Activated T-cell treated with anti-CD3 and anti-CD28 coated beads, Interleukin-2, amount 50 U/mL, for 72 hours (primary cell): Measurements from ENCODE around the gene KPNA6. TPM values are rescaled to one million over a fixed set of nuclear protein-coding genes. Genes with fewer than 3 reads are reported as not detected.
"Not testable (repeated sequence)": the region's sequence is repeated elsewhere in the genome, so short reads cannot be mapped to it uniquely, and the experiment has no call there.

ENCODE experiments used
- ATAC-seq, 2 donors: fragments of 150-1000 bp; cut with Tn5 transposase; replicated peaks in 1 of 2; 2 replicates each; pipeline ENCODE4 v1.10.0; 2021; ENCODE audit warnings: moderate library complexity in 2 of 2, mild to moderate bottlenecking in 1 of 2
- DNase-seq, 2 donors: peaks; one replicate each; pipeline ENCODE4 v3.0.0; 2021 to 2022; ENCODE audit warnings: mixed read lengths in 1 of 2
- H3K27ac Mint-ChIP-seq: one replicate; pipeline ENCODE4 v1.8.0; 2022; ENCODE audit warnings: mild to moderate bottlenecking, moderate library complexity, mixed read lengths
- H3K27me3 Mint-ChIP-seq: one replicate; pipeline ENCODE4 v1.8.0; 2022; ENCODE audit warnings: low read depth, mixed read lengths
- H3K36me3 Mint-ChIP-seq, 2 donors: one replicate each; pipeline ENCODE4 v1.8.0; 2022; ENCODE audit warnings: mixed read lengths in 2 of 2, mild to moderate bottlenecking in 1 of 2; ENCODE audit not compliant: insufficient read depth in 2 of 2
- H3K4me1 Mint-ChIP-seq: one replicate; pipeline ENCODE4 v1.8.0; 2022; ENCODE audit warnings: low read depth, mixed read lengths
- H3K4me3 Mint-ChIP-seq, 2 donors: one replicate each; pipeline ENCODE4 v1.8.0; 2022; ENCODE audit warnings: mild to moderate bottlenecking in 2 of 2, mixed read lengths in 2 of 2, moderate library complexity in 2 of 2
- H3K9me3 Mint-ChIP-seq, 2 donors: one replicate each; pipeline ENCODE4 v1.8.0; 2022; ENCODE audit warnings: mixed read lengths in 2 of 2
- total RNA-seq, 2 donors: library from RNA; stranded (reverse); gene quantifications; one replicate each; pipeline ENCODE4 v1.2.3, GENCODE V29; 2022

KPNA6 gene
- total RNA-seq, 2 donors from 2014 or later = 63.3 to 65.8 TPM

DNA sequence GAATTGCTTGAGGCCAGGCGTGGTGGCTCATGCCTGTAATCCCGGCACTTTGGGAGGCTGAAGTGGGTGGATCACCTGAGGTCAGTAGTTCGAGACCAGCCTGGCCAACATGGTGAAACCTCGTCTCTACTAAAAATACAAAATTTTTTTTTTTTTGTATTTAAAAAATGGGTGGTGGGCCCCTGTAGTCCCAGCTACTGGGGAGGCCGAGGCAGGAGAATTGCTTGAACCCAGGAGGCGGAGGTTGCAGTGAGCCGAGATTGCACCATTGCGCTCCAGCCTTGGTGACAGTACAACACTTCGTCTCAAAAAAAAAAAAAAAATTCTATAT is 26.1 kb downstream of the KPNA6 start:
- not testable (repeated sequence) for ATAC-seq, H3K27ac Mint-ChIP-seq
- H3K36me3 Mint-ChIP-seq = peaks cover 0 to 17% of the 10 kb centered on the region in 2 donors

DNA sequence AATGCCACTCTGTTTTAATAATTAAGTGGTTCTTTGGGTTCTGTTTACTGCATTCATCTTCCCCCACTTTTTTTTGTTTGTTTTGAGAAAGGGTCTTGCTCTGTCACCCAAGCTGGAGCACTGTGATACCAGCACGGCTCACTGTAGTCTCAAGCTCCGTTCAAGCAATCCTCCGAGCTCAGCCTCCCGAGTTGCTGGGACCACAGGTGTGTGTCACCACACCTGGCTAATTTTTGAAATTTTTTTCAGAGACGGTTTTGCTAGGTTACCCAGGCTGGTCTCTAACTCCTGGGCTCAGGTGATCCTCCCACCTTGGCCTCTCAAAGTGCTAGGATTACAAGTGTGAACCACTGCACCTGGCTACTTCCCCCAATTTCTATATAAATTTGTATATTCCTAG is 29.3 kb downstream of the KPNA6 start:
- Mint-ChIP-seq H3K27ac (peak overlapping the region; percentile 86), H3K27me3 (no peaks in the 10 kb centered on the region), H3K9me3 (no peaks in the 10 kb centered on the region), H3K36me3 (peaks cover 0 to 9% of the 10 kb centered on the region in 2 donors), H3K4me3 (no peak overlapping the region), H3K4me1 (peaks cover 35% of the 10 kb centered on the region)
- ATAC-seq (no peak), DNase-seq (no peak)

More for the DNA sequence above, 26.1 kb downstream of the KPNA6 start:
- H3K4me3 Mint-ChIP-seq, H3K27me3 Mint-ChIP-seq, DNase-seq, H3K9me3 Mint-ChIP-seq: not testable (repeated sequence)
- H3K4me1 Mint-ChIP-seq = peaks cover 19% of the 10 kb centered on the region

DNA sequence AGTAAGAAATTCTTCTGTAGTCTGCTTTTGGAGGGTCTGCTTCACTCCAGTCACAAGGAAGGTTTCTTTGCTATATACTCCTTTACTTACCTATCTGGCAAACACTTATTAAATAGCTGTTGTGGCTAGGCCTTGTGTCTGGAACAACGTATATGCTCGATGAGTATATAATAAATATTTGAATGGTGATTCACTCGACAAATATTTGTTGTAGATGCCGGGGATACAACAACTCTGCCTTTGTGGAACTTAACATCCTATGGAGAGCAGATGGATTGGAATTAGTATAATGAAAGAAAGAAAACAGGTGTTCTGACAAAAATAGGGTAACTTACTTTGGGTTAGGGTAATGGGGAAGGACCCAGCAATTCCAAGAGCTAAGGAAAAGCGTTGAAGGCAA is 31.1 kb downstream of the KPNA6 start:
- no peaks in the 10 kb centered on the region for H3K9me3 Mint-ChIP-seq
- no peaks in the 10 kb centered on the region for H3K27me3 Mint-ChIP-seq
- peaks cover 47% of the 10 kb centered on the region for H3K4me1 Mint-ChIP-seq
- ATAC-seq (no peak), DNase-seq (no peak)
- peak overlapping the region; percentile 11 for H3K27ac Mint-ChIP-seq
- H3K36me3 Mint-ChIP-seq = peaks cover 0 to 9% of the 10 kb centered on the region in 2 donors
- no peak overlapping the region for H3K4me3 Mint-ChIP-seq

DNA sequence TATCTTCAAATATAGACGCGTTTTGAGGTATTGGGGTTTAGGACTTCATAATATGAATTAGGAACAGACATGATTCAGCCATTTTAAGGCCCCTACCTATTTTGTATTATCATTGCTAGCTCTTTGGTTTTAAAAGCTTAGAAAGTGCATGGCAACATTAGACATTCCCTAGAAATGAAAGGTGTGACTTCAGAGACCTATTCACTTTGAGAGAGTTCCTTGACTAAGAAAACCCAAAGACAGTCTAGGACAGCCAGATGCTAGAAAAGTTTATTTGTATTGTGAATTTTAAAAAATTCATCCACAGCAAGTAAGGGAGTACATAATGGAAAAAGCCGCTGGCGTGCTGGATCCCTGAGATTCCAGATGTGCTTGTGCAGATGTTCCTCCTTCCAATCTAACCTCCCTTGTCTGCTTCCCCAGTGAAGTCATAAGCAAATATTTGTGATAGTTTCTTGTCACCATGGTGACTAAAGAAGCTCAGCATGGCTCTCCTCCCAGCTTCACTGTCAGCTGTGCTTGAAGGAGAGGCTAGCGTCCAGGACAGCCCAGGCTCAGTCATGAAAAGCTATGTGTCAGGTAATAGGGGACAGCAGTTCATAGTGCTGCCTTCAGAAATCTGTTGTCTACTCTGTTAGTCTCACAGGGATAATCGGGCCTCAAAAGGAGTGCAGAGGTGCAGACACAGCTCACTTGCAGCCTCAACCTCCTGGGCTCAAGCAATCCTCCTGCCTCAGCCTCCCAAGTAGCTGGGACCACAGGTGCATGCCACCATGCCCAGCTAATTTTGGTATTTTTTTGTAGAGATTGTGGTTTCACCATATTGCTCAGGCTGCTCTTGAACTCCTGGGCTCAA is 34.8 kb downstream of the KPNA6 start:
- Mint-ChIP-seq H3K4me1 (peaks cover 74% of the 10 kb centered on the region), H3K36me3 (peaks cover 2 to 25% of the 10 kb centered on the region in 2 donors), H3K4me3 (no peak overlapping the region), H3K9me3 (no peaks in the 10 kb centered on the region), H3K27me3 (no peaks in the 10 kb centered on the region), H3K27ac (no peak overlapping the region)
- ATAC-seq (no peak), DNase-seq (no peak)

DNA sequence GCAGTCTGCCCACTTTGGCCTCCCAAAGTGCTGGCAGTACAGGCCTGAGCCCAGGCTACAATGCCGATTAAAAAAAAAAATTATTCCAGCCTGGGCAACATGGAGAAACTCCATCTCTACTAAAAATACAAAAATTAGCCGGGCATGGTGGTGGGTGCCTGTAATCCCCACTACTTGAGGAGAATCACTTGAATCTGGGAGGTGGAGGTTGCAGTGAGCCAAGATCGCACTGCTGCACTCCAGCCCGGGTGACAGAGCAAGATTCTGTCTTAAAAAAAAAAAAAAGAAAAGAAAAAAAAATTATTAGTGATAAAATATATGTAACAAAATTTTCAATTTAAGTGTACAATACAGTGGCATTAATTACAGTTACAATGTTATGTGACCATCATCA is 35.4 kb downstream of the KPNA6 start:
- H3K4me3 Mint-ChIP-seq, H3K27ac Mint-ChIP-seq, H3K9me3 Mint-ChIP-seq, DNase-seq, H3K27me3 Mint-ChIP-seq, ATAC-seq: not testable (repeated sequence)
- peaks cover 73% of the 10 kb centered on the region for H3K4me1 Mint-ChIP-seq
- H3K36me3 Mint-ChIP-seq = peaks cover 5 to 26% of the 10 kb centered on the region in 2 donors

DNA sequence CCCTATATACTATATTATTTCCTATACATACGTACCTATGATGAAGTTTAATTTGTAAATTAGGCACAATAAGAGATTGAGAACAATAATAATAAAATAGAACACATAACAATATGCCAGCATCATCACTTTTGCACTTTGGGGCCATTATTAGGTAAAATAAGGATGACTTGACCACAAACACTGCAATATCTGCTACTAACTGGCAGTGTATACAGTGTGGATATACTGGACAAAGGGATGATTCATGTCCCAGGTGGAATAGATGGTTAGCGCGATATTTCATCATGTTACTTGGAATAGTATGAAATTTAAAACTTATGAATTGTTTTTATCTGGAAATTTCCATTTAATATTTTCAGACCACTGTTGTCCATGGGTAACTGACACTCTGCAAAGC is 36.2 kb downstream of the KPNA6 start:
- Mint-ChIP-seq H3K4me3 (no peak overlapping the region), H3K9me3 (peaks cover 1 to 2% of the 10 kb centered on the region in 2 donors), H3K27ac (no peak overlapping the region), H3K36me3 (peaks cover 7 to 33% of the 10 kb centered on the region in 2 donors), H3K4me1 (peaks cover 66% of the 10 kb centered on the region), H3K27me3 (no peaks in the 10 kb centered on the region)
- ATAC-seq (no peak), DNase-seq (no peak)

DNA sequence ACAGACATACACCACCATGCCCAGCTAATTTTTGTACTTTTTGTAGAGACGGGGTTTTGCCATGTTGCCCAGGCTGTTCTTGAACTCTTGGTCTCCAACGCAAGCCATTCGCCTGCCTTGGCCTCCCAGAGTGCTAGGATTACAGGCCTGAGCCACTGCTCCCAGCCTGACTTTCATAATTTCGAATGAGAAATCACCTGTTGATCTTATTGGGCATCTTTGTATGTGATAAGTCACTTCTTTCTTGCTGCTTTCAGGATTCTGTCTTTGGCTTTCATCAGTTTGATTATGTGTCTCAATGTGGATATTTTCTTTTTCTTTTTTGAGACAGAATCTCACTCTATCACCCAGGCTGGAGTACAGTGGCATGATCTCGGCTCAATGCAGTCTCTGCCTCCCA is 39.9 kb downstream of the KPNA6 start:
- not testable (repeated sequence) for ATAC-seq, DNase-seq, H3K27ac Mint-ChIP-seq, H3K9me3 Mint-ChIP-seq, H3K4me3 Mint-ChIP-seq, H3K27me3 Mint-ChIP-seq
- peaks cover 52% of the 10 kb centered on the region for H3K4me1 Mint-ChIP-seq
- peaks cover 10 to 37% of the 10 kb centered on the region in 2 donors for H3K36me3 Mint-ChIP-seq

DNA sequence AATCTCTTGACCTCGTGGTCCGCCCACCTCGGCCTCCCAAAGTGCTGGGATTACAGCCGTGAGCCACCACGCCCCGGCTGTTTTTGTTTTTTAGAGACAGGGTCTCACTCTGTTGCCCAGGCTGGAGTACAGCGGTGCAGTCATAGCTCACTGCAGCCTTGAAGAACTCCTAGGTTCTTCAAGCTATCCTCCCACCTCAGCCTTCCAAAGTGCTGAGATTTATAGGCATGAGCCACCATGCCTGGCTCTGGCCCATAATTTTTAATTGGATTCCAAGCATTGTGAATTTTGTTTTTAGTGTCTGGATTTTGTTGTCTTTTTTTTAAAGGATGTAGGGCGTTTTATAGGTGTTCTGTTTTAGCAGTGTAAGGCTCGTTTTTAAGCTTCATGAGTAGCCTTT is 43.0 kb downstream of the KPNA6 start:
- H3K27ac Mint-ChIP-seq = no peak overlapping the region
- no peak for ATAC-seq
- H3K9me3 Mint-ChIP-seq = peaks cover 1 to 2% of the 10 kb centered on the region in 2 donors
- no peaks in the 10 kb centered on the region for H3K27me3 Mint-ChIP-seq
- DNase-seq = no peak
- H3K4me1 Mint-ChIP-seq = peaks cover 26% of the 10 kb centered on the region
- H3K36me3 Mint-ChIP-seq = peaks cover 9 to 31% of the 10 kb centered on the region in 2 donors
- H3K4me3 Mint-ChIP-seq = no peak overlapping the region

DNA sequence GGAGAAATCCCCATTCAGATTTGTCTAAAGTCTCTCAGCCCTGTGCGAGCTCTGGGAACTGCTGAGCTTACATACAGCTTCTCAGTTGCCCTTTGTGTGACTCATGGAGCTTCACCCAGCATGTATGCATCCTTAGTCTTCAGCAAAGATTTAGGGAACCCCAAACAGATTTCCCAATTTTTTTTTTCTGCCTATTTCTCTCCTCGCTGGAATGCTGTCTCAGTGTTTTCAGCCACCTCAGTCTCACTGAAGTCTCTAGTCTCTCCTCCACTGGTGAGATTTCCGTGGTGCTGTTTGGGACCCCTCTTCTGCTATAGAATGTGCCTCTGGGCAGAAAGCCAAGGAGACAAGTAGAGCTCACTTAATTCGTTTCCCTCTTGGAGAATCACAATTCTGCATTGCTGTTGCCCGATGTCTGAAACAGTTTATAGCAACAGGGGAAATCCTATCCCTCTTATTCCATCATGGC is 43.5 kb downstream of the KPNA6 start:
- Mint-ChIP-seq H3K27me3 (no peaks in the 10 kb centered on the region), H3K9me3 (peaks cover 1 to 2% of the 10 kb centered on the region in 2 donors), H3K27ac (no peak overlapping the region), H3K4me3 (no peak overlapping the region), H3K4me1 (peaks cover 22% of the 10 kb centered on the region), H3K36me3 (peaks cover 9 to 30% of the 10 kb centered on the region in 2 donors)
- ATAC-seq (no peak), DNase-seq (no peak)

DNA sequence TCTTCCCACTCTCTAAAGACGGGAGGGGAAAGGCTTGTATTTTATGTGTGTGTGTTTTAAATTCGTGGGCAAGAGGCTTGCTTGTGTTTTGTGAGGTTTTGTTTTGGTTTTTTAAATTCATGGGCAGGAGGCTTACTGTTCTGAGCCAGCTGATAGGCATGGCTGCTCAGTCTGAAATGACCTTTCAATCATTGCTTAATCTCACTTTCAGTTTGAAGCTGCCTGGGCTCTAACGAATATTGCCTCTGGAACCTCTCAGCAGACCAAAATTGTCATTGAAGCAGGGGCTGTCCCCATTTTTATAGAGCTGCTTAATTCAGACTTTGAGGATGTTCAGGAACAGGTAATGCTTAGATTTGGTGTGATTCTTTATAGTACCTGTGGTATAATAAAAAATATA is 51.3 kb downstream of the KPNA6 start:
- Mint-ChIP-seq H3K27ac (peak overlapping the region; percentile 54), H3K9me3 (no peaks in the 10 kb centered on the region), H3K4me1 (peaks cover 11% of the 10 kb centered on the region), H3K4me3 (no peak overlapping the region), H3K27me3 (no peaks in the 10 kb centered on the region), H3K36me3 (peaks cover 7 to 30% of the 10 kb centered on the region in 2 donors)
- DNase-seq (no peak), ATAC-seq (peak; percentile 32 to 58)

DNA sequence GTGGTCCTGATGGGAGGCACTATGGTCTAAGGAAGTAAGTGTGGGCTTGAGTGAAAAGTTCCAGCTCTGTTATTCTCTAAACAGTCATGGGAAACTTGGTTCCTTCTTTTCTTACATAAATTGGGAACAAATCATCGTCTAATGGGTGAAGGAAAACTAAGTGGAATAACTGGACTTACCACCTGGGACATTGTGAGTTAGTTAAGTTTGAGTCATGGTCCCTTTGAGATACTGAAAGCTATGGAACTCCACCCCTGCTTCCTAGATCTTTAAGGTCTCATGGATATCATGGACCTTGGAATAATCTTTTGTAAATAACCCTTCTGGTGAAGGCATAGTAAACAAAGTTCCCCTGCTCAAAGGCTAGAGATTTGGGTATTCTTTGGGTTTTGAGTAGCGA is 55.5 kb downstream of the KPNA6 start:
- peaks cover 2 to 18% of the 10 kb centered on the region in 2 donors for H3K36me3 Mint-ChIP-seq
- H3K4me3 Mint-ChIP-seq = no peak overlapping the region
- DNase-seq (no peak), ATAC-seq (no peak)
- peaks cover 11% of the 10 kb centered on the region for H3K4me1 Mint-ChIP-seq
- no peak overlapping the region for H3K27ac Mint-ChIP-seq
- no peaks in the 10 kb centered on the region for H3K27me3 Mint-ChIP-seq
- H3K9me3 Mint-ChIP-seq = no peaks in the 10 kb centered on the region

DNA sequence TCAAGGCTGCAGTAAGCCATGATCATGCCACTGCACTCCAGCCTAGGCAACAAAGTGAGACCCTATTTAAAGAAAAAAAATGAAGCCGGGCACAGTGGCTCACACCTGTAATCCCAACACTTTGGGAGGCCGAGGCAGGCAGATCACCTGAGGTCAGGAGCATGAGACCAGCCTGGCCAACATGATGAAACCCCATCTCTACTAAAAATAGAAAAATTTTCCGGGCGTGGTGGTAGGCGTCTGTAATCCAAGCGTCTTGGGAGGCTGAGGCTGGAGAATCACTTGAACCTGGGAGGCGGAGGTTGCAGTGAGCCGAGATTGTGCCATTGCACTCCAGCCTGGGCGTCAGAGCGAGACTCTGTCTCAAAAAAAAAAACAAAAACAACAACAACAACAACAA is 57.8 kb downstream of the KPNA6 start:
- peaks cover 7 to 17% of the 10 kb centered on the region in 2 donors for H3K36me3 Mint-ChIP-seq
- not testable (repeated sequence) for H3K9me3 Mint-ChIP-seq, DNase-seq, H3K27ac Mint-ChIP-seq, H3K27me3 Mint-ChIP-seq, H3K4me3 Mint-ChIP-seq, H3K4me1 Mint-ChIP-seq, ATAC-seq

DNA sequence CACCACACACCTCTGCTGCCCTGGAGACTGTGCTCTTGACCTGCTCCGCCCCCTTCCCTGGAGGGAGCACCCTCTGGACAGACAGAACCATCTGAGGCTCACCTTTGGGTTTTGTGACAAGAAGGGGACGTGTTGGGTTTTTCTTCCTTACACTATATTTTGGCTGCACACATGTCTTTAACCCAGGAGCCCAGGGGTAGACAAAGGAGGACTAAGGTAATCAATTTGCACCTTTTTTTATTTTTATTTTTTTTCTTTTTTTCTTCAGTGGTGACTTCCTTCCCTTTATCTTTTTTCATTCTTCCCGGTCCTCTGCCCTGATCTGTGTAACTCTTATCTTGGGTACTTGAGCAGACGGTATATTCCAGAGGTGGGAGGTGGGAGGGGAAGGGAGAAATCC is 63.1 kb downstream of the KPNA6 start:
- Mint-ChIP-seq H3K9me3 (no peaks in the 10 kb centered on the region), H3K36me3 (peaks cover 7 to 23% of the 10 kb centered on the region in 2 donors), H3K4me3 (no peak overlapping the region), H3K27ac (no peak overlapping the region), H3K4me1 (peaks cover 17% of the 10 kb centered on the region), H3K27me3 (no peaks in the 10 kb centered on the region)
- no peak for DNase-seq
- ATAC-seq = no peak
